Right lobe of liver (tissue), 6 donors: ENCODE measurements around the gene DIPK2B. TPM values are rescaled to one million over a fixed set of nuclear protein-coding genes. Genes with fewer than 3 reads are reported as not detected.

Experiments used
- ATAC-seq, 4 donors: fragments of 200-7000 bp; cut with Tn5 transposase; one replicate each; pipeline ENCODE4 v1.9.1; 2020; ENCODE audit warnings: mild to moderate bottlenecking in 4 of 4, moderate library complexity in 4 of 4
- DNase-seq, 3 donors: peaks; one replicate each; pipeline ENCODE4 v3.0.0-alpha.2; 2020
- H3K27ac ChIP-seq, 3 donors: fragments of 200-600 bp; one replicate each; pipeline ENCODE4 v1.8.0; 2022
- H3K27me3 ChIP-seq, 2 donors: fragments of 200-600 bp; one replicate each; pipeline ENCODE4 v1.8.0; 2022
- H3K36me3 ChIP-seq, 4 donors: fragments of 200-600 bp; sonication (generic) in 1 of 4; one replicate each; pipeline versions ENCODE4 v1.5.1 to v1.8.0; 2017 to 2022; ENCODE audit warnings: control low read depth in 1 of 4
- H3K4me1 ChIP-seq, 4 donors: fragments of 200-600 bp; sonication (generic) in 1 of 4; one replicate each; pipeline versions ENCODE4 v1.5.1 to v1.8.0; 2017 to 2022; ENCODE audit warnings: control low read depth in 1 of 4
- H3K4me3 ChIP-seq, 3 donors: fragments of 200-600 bp; one replicate each; pipeline ENCODE4 v1.8.0; 2022
- H3K9me3 ChIP-seq, 4 donors: fragments of 200-600 bp; sonication (generic) in 1 of 4; one replicate each; pipeline versions ENCODE4 v1.5.1 to v1.8.0; 2017 to 2022; ENCODE audit warnings: control low read depth in 1 of 4
- POLR2A ChIP-seq: fragments of 450-650 bp; IDR thresholded peaks from one replicate; pipeline ENCODE4 v1.6.1; 2017; ENCODE audit warnings: antibody characterized with exemption, mild to moderate bottlenecking
- whole genome bisulfite sequencing: methylation state at CpG from one replicate; pipeline ENCODE4 v1.1.6; 2018; ENCODE audit warnings: low coverage, low lambda C conversion rate; ENCODE audit not compliant: insufficient coverage; ENCODE audit errors: missing lambda C conversion rate; 5-methylcytosine and 5-hydroxymethylcytosine counted together
- intact Hi-C, 2 donors: fragments of 100-400 bp; cut with DNase I; formaldehyde crosslinking; loops; one replicate each; pipeline versions ENCODE4 v1.11.2 to v1.14.1; 2022
- total RNA-seq, 6 experiments: library from RNA; depleted of rRNA in 2 of 6; stranded (reverse); fragments of >200 nt in 2 of 6; fragmentation: NEBNext Ultra II Directional in 3 of 6; extraction: Animal tissue kit (Norgen Biotek cat#: 25700) in 3 of 6; gene quantifications; one replicate each; pipeline versions ENCODE4 v1.1.0 to v1.2.4, GENCODE V29; 2016 to 2023
- TF ChIP-seq, protein P1 (sequence below), 4 donors: fragments of 200-600 bp in 3 of 4; fragments of 450-650 bp in 1 of 4; IDR thresholded peaks; one replicate each; pipeline versions ENCODE4 v1.5.1 to v1.8.0; 2016 to 2022; ENCODE audit warnings: antibody characterized with exemption in 4 of 4, mild to moderate bottlenecking in 2 of 4
- donor health status: DM: no; HTN: yes; CAD: no.
- donor health status: DM: no; HTN: no; CAD: no.
- donor health status: DM: no; HTN: no; CAD: no.
- donor health status: DM: no; HTN: yes; CAD: no.
- donor health status: DM: no; HTN: yes; CAD: no.

The DIPK2B gene
- total RNA-seq, 6 experiments from 2014 or later, result 0.15 to 1.6 (median 0.93) TPM

DNA sequence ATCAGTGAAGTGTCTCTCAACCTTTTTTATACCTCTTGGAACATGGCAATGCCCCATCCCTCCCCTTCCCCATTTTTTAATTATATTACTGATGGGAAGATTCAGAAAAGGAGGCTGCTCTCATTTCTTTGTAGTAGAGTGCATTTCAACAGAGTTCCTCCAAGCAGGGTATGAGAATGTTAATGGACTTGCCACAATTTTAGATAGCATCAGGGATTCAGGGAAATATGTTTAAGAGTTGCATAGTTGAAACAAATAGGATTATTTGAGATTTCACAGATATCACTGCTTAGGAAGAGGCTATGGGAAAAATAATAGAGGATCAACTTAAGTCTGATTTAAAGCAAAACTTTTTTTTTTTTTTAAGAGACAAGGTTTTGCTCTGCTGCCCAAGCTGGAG lies 46.2 kb downstream of the DIPK2B start:
- no peaks in the 10 kb centered on the region for H3K9me3 ChIP-seq
- DNase-seq (no peak), ATAC-seq (no peak)
- no peak overlapping the region for H3K4me3 ChIP-seq
- H3K36me3 ChIP-seq, result no peaks in the 10 kb centered on the region
- TF ChIP-seq POLR2A, result no peak
- TF ChIP-seq, protein P1, sequence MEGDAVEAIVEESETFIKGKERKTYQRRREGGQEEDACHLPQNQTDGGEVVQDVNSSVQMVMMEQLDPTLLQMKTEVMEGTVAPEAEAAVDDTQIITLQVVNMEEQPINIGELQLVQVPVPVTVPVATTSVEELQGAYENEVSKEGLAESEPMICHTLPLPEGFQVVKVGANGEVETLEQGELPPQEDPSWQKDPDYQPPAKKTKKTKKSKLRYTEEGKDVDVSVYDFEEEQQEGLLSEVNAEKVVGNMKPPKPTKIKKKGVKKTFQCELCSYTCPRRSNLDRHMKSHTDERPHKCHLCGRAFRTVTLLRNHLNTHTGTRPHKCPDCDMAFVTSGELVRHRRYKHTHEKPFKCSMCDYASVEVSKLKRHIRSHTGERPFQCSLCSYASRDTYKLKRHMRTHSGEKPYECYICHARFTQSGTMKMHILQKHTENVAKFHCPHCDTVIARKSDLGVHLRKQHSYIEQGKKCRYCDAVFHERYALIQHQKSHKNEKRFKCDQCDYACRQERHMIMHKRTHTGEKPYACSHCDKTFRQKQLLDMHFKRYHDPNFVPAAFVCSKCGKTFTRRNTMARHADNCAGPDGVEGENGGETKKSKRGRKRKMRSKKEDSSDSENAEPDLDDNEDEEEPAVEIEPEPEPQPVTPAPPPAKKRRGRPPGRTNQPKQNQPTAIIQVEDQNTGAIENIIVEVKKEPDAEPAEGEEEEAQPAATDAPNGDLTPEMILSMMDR (IDR thresholded peaks at IDR 0.05), result no peak
- intact Hi-C loops, result no loop called here
- no peak overlapping the region for H3K27ac ChIP-seq
- H3K27me3 ChIP-seq, result no peaks in the 10 kb centered on the region
- H3K4me1 ChIP-seq, result no peaks in the 10 kb centered on the region

DNA sequence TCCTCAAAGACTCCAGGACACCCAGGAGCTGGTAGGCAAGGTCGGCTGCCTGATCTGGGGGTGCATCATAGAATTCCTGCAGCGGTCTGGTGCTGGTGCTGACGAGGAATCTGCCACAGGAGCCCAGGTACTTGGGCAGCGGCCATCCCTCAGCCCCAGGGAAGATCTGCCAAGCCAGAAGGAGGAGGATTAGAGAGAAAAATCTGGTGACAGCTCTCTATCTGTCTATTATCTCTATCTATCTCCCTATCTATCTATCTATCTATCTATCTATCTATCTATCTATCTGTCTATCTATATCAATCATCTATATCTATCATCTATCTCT lies 46.7 kb downstream of the DIPK2B start:
- DNase-seq (no peak), ATAC-seq (no peak)
- H3K9me3 ChIP-seq, result no peaks in the 10 kb centered on the region
- intact Hi-C loops, result no loop called here
- H3K4me3 ChIP-seq, result no peak overlapping the region
- no peak overlapping the region for H3K27ac ChIP-seq
- H3K27me3 ChIP-seq, result no peaks in the 10 kb centered on the region
- TF ChIP-seq, protein P1 (IDR thresholded peaks at IDR 0.05), result no peak
- no peak for TF ChIP-seq POLR2A
- WGBS, result 89% methylated on average over 2 of the region's 4 CpGs
- no peaks in the 10 kb centered on the region for H3K4me1 ChIP-seq
- no peaks in the 10 kb centered on the region for H3K36me3 ChIP-seq
